GM12878 (cell line): ENCODE measurements around the gene ANKRD16. TPM values are rescaled to one million over a fixed set of nuclear protein-coding genes. Genes with fewer than 3 reads are reported as not detected.

Source experiments
- ATF3 ChIP-seq: IDR thresholded peaks from 2 replicates; pipeline ENCODE4 v1.6.1; 2011; ENCODE audit warnings: low read depth, mild to moderate bottlenecking, low read length, moderate library complexity, borderline replicate concordance; ENCODE audit errors: extremely low read depth
- CEBPB ChIP-seq, 2 experiments: fragments of 150-350 bp in 1 of 2; IDR thresholded peaks; 2 replicates each; pipeline ENCODE4 v1.6.1; 2012 to 2014; ENCODE audit warnings: low read depth in 2 of 2, low read length in 2 of 2, borderline replicate concordance in 1 of 2, inconsistent platforms in 1 of 2
- EP300 ChIP-seq, 2 experiments: fragments of 150-350 bp in 1 of 2; IDR thresholded peaks; 2 replicates each; pipeline ENCODE4 v1.6.1; 2011 to 2012; ENCODE audit warnings: low read depth in 2 of 2, low read length in 2 of 2, borderline replicate concordance in 1 of 2, improper control_type of control experiment in 1 of 2, inconsistent platforms in 1 of 2; ENCODE audit not compliant: control insufficient read depth in 1 of 2
- FOXK2 ChIP-seq: fragments of 450-650 bp; IDR thresholded peaks from 2 replicates; pipeline ENCODE4 v1.6.1; 2017; ENCODE audit warnings: mild to moderate bottlenecking, moderate library complexity
- HDAC2 ChIP-seq: fragments of 200-600 bp; sonication (generic); IDR thresholded peaks from 2 replicates; pipeline ENCODE4 v1.6.1; 2017
- HDAC6 ChIP-seq: fragments of 200-600 bp; sonication (generic); IDR thresholded peaks from one replicate; pipeline ENCODE4 v1.8.0; 2017; ENCODE audit warnings: antibody characterized with exemption; ENCODE audit not compliant: unreplicated experiment
- HDGF ChIP-seq: fragments of 450-650 bp; IDR thresholded peaks from 2 replicates; pipeline ENCODE4 v1.6.1; 2016; ENCODE audit warnings: antibody characterized with exemption
- NR2C1 ChIP-seq: fragments of 450-650 bp; IDR thresholded peaks from 2 replicates; pipeline ENCODE4 v1.6.1; 2017; ENCODE audit warnings: antibody characterized with exemption, mild to moderate bottlenecking, moderate library complexity
- PAX8 ChIP-seq: fragments of 450-650 bp; IDR thresholded peaks from 2 replicates; pipeline ENCODE4 v1.6.1; 2017; ENCODE audit warnings: mild to moderate bottlenecking, moderate library complexity
- POLR2AphosphoS5 ChIP-seq: IDR thresholded peaks from 2 replicates; pipeline ENCODE4 v1.6.1; 2011; ENCODE audit warnings: mild to moderate bottlenecking, low read length, inconsistent platforms
- RAD21 ChIP-seq: IDR thresholded peaks from 2 replicates; pipeline ENCODE4 v1.6.1; 2011; ENCODE audit warnings: mild to moderate bottlenecking, low read depth, low read length, moderate library complexity; ENCODE audit not compliant: insufficient read depth
- RB1 ChIP-seq: fragments of 450-650 bp; formaldehyde crosslinking; IDR thresholded peaks from 2 replicates; pipeline ENCODE4 v1.6.1; 2017; ENCODE audit warnings: mild to moderate bottlenecking, borderline replicate concordance
- RCOR1 ChIP-seq: conservative IDR thresholded peaks from 2 replicates; pipeline ENCODE4 v1.6.1; 2012; ENCODE audit warnings: low read depth, low read length, improper control_type of control experiment
- RELA ChIP-seq: fragments of 450-650 bp; IDR thresholded peaks from 2 replicates; pipeline ENCODE4 v1.8.0; 2014; ENCODE audit warnings: borderline replicate concordance; ENCODE audit not compliant: partially characterized antibody
- SIN3A ChIP-seq: IDR thresholded peaks from 2 replicates; pipeline ENCODE4 v1.6.1; 2012; ENCODE audit warnings: low read depth, low read length, improper control_type of control experiment
- SMARCA5 ChIP-seq: fragments of 450-650 bp; IDR thresholded peaks from 2 replicates; pipeline ENCODE4 v1.6.1; 2017; ENCODE audit warnings: mild to moderate bottlenecking
- SMC3 ChIP-seq: IDR thresholded peaks from 2 replicates; pipeline ENCODE4 v1.6.1; 2011; ENCODE audit warnings: low read length, improper control_type of control experiment, borderline replicate concordance
- STAT3 ChIP-seq: IDR thresholded peaks from 2 replicates; pipeline ENCODE4 v1.6.1; 2011; ENCODE audit warnings: low read depth, low read length, improper control_type of control experiment
- TAF1 ChIP-seq: IDR thresholded peaks from 2 replicates; pipeline ENCODE4 v1.6.1; 2011; ENCODE audit warnings: mild to moderate bottlenecking, low read depth, low read length, borderline replicate concordance
- TARDBP ChIP-seq: IDR thresholded peaks from 2 replicates; pipeline ENCODE4 v1.6.1; 2016; ENCODE audit warnings: borderline replicate concordance
- ZNF24 ChIP-seq: fragments of 450-650 bp; IDR thresholded peaks from 2 replicates; pipeline ENCODE4 v1.6.1; 2017; ENCODE audit warnings: antibody characterized with exemption, mild to moderate bottlenecking
- ZNF274 ChIP-seq: IDR thresholded peaks from one replicate; pipeline ENCODE4 v1.8.0; 2011; ENCODE audit not compliant: insufficient read length, insufficient read depth
- ZZZ3 ChIP-seq: IDR thresholded peaks from 2 replicates; pipeline ENCODE4 v1.6.1; 2011; ENCODE audit warnings: low read depth; ENCODE audit not compliant: control insufficient read depth, insufficient read length
- polyA plus RNA-seq, 11 experiments: library from polyadenylated mRNA; depleted of rRNA in 4 of 11; unstranded in 6 of 11; stranded (reverse) in 5 of 11; fragments of >200 nt; fragmentation: Nextera tagmentation in 4 of 11; fragmentation: Illumina TruSeq in 1 of 11; extraction: Ambion mirVana in 4 of 11; extraction: Trizol in 1 of 11; gene quantifications; 1 replicate in 1 of 11; 2 replicates in 10 of 11; pipeline versions ENCODE4 v1.2.1 to v1.2.3, GENCODE V29; 2011 to 2016; ENCODE audit warnings: inconsistent platforms in 2 of 11, missing spikeins in 2 of 11, low read depth in 1 of 11
- total RNA-seq, 4 experiments: library from RNA; depleted of rRNA in 3 of 4; stranded (reverse); fragments of >200 nt in 3 of 4; fragmentation: Illumina TruSeq in 1 of 4; extraction: Trizol in 1 of 4; gene quantifications; 2 replicates each; pipeline versions ENCODE4 v1.2.1 to v1.2.3, GENCODE V29; 2013 to 2021
- TF ChIP-seq, protein P1 (sequence below): IDR thresholded peaks from 2 replicates; pipeline ENCODE4 v1.6.1; 2012; ENCODE audit warnings: improper control_type of control experiment, low read depth, low read length; ENCODE audit not compliant: insufficient replicate concordance
- TF ChIP-seq, protein P2 (sequence below): IDR thresholded peaks from 2 replicates; pipeline ENCODE4 v1.6.1; 2012; ENCODE audit warnings: low read length, inconsistent platforms

Gene ANKRD16
- total and polyA plus RNA-seq, 10 of the 15 experiments (the other 5 are each of a cell fraction or from before 2014, with no cell fraction given), result 0.57 to 13.6 (median 4.4) TPM

GRCh38 chr10:5813341-5814109 is 76.2 kb downstream of the ANKRD16 start, which contains the start of gene GDI2 (continued):
- TF ChIP-seq SIN3A, result peak; percentile 25
- TF ChIP-seq RB1, result peak; percentile 97; the same call in 1 of the 2 replicates
- 0 out of 2 replicates have a peak, but pooled peaks have one; percentile 48 for TF ChIP-seq ZNF24
- TF ChIP-seq POLR2AphosphoS5, result peak; percentile 94
- TF ChIP-seq HDAC6, result no peak
- TF ChIP-seq RAD21, result no peak
- TF ChIP-seq, protein P1, sequence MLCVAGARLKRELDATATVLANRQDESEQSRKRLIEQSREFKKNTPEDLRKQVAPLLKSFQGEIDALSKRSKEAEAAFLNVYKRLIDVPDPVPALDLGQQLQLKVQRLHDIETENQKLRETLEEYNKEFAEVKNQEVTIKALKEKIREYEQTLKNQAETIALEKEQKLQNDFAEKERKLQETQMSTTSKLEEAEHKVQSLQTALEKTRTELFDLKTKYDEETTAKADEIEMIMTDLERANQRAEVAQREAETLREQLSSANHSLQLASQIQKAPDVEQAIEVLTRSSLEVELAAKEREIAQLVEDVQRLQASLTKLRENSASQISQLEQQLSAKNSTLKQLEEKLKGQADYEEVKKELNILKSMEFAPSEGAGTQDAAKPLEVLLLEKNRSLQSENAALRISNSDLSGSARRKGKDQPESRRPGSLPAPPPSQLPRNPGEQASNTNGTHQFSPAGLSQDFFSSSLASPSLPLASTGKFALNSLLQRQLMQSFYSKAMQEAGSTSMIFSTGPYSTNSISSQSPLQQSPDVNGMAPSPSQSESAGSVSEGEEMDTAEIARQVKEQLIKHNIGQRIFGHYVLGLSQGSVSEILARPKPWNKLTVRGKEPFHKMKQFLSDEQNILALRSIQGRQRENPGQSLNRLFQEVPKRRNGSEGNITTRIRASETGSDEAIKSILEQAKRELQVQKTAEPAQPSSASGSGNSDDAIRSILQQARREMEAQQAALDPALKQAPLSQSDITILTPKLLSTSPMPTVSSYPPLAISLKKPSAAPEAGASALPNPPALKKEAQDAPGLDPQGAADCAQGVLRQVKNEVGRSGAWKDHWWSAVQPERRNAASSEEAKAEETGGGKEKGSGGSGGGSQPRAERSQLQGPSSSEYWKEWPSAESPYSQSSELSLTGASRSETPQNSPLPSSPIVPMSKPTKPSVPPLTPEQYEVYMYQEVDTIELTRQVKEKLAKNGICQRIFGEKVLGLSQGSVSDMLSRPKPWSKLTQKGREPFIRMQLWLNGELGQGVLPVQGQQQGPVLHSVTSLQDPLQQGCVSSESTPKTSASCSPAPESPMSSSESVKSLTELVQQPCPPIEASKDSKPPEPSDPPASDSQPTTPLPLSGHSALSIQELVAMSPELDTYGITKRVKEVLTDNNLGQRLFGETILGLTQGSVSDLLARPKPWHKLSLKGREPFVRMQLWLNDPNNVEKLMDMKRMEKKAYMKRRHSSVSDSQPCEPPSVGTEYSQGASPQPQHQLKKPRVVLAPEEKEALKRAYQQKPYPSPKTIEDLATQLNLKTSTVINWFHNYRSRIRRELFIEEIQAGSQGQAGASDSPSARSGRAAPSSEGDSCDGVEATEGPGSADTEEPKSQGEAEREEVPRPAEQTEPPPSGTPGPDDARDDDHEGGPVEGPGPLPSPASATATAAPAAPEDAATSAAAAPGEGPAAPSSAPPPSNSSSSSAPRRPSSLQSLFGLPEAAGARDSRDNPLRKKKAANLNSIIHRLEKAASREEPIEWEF, result peak; percentile 15
- no peak for TF ChIP-seq CEBPB (IDR thresholded peaks at IDR 0.05; ENCODE audit: borderline replicate concordance in 1 of 2, low read depth in 2 of 2, low read length in 2 of 2)
- peak; percentile 59 for TF ChIP-seq NR2C1
- TF ChIP-seq ATF3, result no peak
- TF ChIP-seq TAF1, result peak; percentile 89
- TF ChIP-seq, protein P2, sequence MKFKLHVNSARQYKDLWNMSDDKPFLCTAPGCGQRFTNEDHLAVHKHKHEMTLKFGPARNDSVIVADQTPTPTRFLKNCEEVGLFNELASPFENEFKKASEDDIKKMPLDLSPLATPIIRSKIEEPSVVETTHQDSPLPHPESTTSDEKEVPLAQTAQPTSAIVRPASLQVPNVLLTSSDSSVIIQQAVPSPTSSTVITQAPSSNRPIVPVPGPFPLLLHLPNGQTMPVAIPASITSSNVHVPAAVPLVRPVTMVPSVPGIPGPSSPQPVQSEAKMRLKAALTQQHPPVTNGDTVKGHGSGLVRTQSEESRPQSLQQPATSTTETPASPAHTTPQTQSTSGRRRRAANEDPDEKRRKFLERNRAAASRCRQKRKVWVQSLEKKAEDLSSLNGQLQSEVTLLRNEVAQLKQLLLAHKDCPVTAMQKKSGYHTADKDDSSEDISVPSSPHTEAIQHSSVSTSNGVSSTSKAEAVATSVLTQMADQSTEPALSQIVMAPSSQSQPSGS, result no peak; the same call in 1 of the 2 replicates
- no peak for TF ChIP-seq PAX8
- TF ChIP-seq ZZZ3, result no peak
- TF ChIP-seq RCOR1, result peak; percentile 94; the same call in 1 of the 2 replicates
- no peak for TF ChIP-seq TARDBP
- no peak for TF ChIP-seq FOXK2
- TF ChIP-seq HDGF, result peak; percentile 88
- no peak for TF ChIP-seq ZNF274
- 0 out of 2 replicates have a peak, but pooled peaks have one; percentile 63 for TF ChIP-seq HDAC2
- TF ChIP-seq SMC3, result no peak
- peak; percentile 66 for TF ChIP-seq RELA
- peak; percentile 21; the same call in 1 of the 2 replicates for TF ChIP-seq SMARCA5
- no peak for TF ChIP-seq STAT3
- TF ChIP-seq EP300 (IDR thresholded peaks at IDR 0.05; ENCODE audit: borderline replicate concordance in 1 of 2, control insufficient read depth in 1 of 2, low read depth in 2 of 2, low read length in 2 of 2), result no peak
